ENCODE results near the gene NPY4R. TPM values are rescaled to one million over a fixed set of nuclear protein-coding genes. Genes with fewer than 3 reads are reported as not detected.
"Not testable (repeated sequence)": the region's sequence is repeated elsewhere in the genome, so short reads cannot be mapped to it uniquely, and the experiment has no call there.

Gene NPY4R
- total RNA-seq, 4 donors from 2014 or later, result not detected

- H3K4me3 ChIP-seq; DNase-seq; H3K9me3 ChIP-seq; intact Hi-C loops (cut with DNase I; ENCODE audit: low total_unique reads); H3K27ac ChIP-seq; H3K36me3 ChIP-seq; H3K4me1 ChIP-seq; H3K27me3 ChIP-seq: not testable (repeated sequence)
Observed at GRCh38 chr10:46411123-46411522, 54.6 kb downstream of the NPY4R start.

Other genes with a start within 250 kb of the NPY4R start
- gene ANTXRL, start 179.0 kb downstream of the NPY4R start, total RNA-seq, result under 1 TPM in 1 of 4 donors, not detected in 3; 0.27 TPM
- gene ANXA8L1, start 90.2 kb downstream of the NPY4R start, total RNA-seq, result under 1 TPM in 2 of 4 donors, not detected in 2; 0.52 to 0.90 TPM
- 1 to 10 TPM in 1 of 4 donors, not detected in 3; 3.5 TPM for gene GPRIN2, start 90.7 kb upstream of the NPY4R start, total RNA-seq
- 10 to 100 TPM in 2 of 4 donors, 1 to 10 TPM in 2; 3.0 to 22.8 (median 14.0) TPM for gene SYT15, start 113.2 kb upstream of the NPY4R start, total RNA-seq